Stimulated activated CD4-positive, alpha-beta T cell treated with anti-CD3 and anti-CD28 coated beads, Interleukin-1b, Interleukin-23, amount 100 ng/mL, for 24 hours (primary cell): ENCODE results near the gene CDK18.

ENCODE experiments used
- DNase-seq, 4 experiments: peaks; one replicate each; pipeline ENCODE4 v3.0.0-alpha.2; 2020; ENCODE audit warnings: low read depth in 4 of 4, low spot score in 1 of 4

Gene CDK18

GRCh38 chr1:205535866-205536758 is 31.6 kb downstream of the CDK18 start:
- DNase-seq, result no peak

GRCh38 chr1:205536759-205537361 is 32.4 kb downstream of the CDK18 start:
- no peak for DNase-seq

GRCh38 chr1:205537386-205538018 is 33.0 kb downstream of the CDK18 start:
- no peak for DNase-seq

- no peak for DNase-seq
These were observed 33.9 kb downstream of the CDK18 start for GRCh38 chr1:205538235-205538840.

- no peak for DNase-seq
These were observed 36.9 kb downstream of the CDK18 start for GRCh38 chr1:205541161-205541886.

GRCh38 chr1:205542367-205542766 is 37.9 kb downstream of the CDK18 start:
- DNase-seq, result no peak

GRCh38 chr1:205543351-205544301 is 39.2 kb downstream of the CDK18 start:
- peak in 1 of 4 experiments; percentile 29 for DNase-seq

GRCh38 chr1:205545001-205545919 is 40.8 kb downstream of the CDK18 start:
- DNase-seq, result no peak

- no peak for DNase-seq
These were observed 41.5 kb downstream of the CDK18 start for GRCh38 chr1:205545991-205546390.

GRCh38 chr1:205546541-205546940 is 42.1 kb downstream of the CDK18 start:
- DNase-seq, result no peak

- DNase-seq, result no peak
These were observed 43.7 kb downstream of the CDK18 start for GRCh38 chr1:205547936-205548827.

GRCh38 chr1:205554026-205554811 is 49.8 kb downstream of the CDK18 start:
- DNase-seq, result no peak

- DNase-seq, result no peak
These were observed 57.2 kb downstream of the CDK18 start for GRCh38 chr1:205561501-205562203.

GRCh38 chr1:205563927-205564441 is 59.5 kb downstream of the CDK18 start:
- no peak for DNase-seq

- DNase-seq, result no peak
These were observed 61.3 kb downstream of the CDK18 start for GRCh38 chr1:205565799-205566198.

- DNase-seq, result no peak
These were observed 63.2 kb downstream of the CDK18 start for GRCh38 chr1:205567716-205568115.
